GM20000 (cell line): ENCODE data around the gene RPL15.

Experiments
- DNase-seq: peaks from one replicate; pipeline ENCODE4 v3.0.0; 2012; ENCODE audit warnings: low spot score
- TF ChIP-seq, protein P1 (sequence below): IDR thresholded peaks from 2 replicates; pipeline ENCODE4 v1.5.1; 2012; ENCODE audit warnings: mild to moderate bottlenecking, control low read depth; ENCODE audit errors: extremely low read depth, missing control alignments

The RPL15 gene

GRCh38 chr3:23968463-23969184 is 51.7 kb downstream of the RPL15 start:
- no peak for DNase-seq
- TF ChIP-seq, protein P1, sequence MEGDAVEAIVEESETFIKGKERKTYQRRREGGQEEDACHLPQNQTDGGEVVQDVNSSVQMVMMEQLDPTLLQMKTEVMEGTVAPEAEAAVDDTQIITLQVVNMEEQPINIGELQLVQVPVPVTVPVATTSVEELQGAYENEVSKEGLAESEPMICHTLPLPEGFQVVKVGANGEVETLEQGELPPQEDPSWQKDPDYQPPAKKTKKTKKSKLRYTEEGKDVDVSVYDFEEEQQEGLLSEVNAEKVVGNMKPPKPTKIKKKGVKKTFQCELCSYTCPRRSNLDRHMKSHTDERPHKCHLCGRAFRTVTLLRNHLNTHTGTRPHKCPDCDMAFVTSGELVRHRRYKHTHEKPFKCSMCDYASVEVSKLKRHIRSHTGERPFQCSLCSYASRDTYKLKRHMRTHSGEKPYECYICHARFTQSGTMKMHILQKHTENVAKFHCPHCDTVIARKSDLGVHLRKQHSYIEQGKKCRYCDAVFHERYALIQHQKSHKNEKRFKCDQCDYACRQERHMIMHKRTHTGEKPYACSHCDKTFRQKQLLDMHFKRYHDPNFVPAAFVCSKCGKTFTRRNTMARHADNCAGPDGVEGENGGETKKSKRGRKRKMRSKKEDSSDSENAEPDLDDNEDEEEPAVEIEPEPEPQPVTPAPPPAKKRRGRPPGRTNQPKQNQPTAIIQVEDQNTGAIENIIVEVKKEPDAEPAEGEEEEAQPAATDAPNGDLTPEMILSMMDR, result no peak

- TF ChIP-seq, protein P1, result no peak
- DNase-seq, result no peak
Measured at GRCh38 chr3:23969393-23969792, 52.5 kb downstream of the RPL15 start.
